Transverse colon (tissue), 4 donors: ENCODE results near the gene LSM3.

Experiments used
- EP300 ChIP-seq: sonication (generic); formaldehyde crosslinking; IDR thresholded peaks from one replicate; pipeline ENCODE4 v1.6.1; 2017; ENCODE audit warnings: antibody characterized with exemption, low read depth
- POLR2A ChIP-seq: fragments of 450-650 bp; IDR thresholded peaks from one replicate; pipeline ENCODE4 v1.6.1; 2016; ENCODE audit warnings: antibody characterized with exemption, mild to moderate bottlenecking, moderate library complexity
- POLR2AphosphoS5 ChIP-seq, 3 donors: sonication (generic); formaldehyde crosslinking; IDR thresholded peaks; one replicate each; pipeline ENCODE4 v1.6.1; 2016; ENCODE audit warnings: antibody characterized with exemption in 3 of 3
- TF ChIP-seq, protein P1 (sequence below), 5 experiments: fragments of 200-600 bp in 3 of 5; fragments of 450-650 bp in 2 of 5; sonication (generic) in 3 of 5; IDR thresholded peaks; 1 replicate in 2 of 5; 2 replicates in 3 of 5; pipeline ENCODE4 v1.5.1; 2016 to 2017; ENCODE audit warnings: antibody characterized with exemption in 5 of 5, inconsistent platforms in 3 of 5, mild to moderate bottlenecking in 2 of 5, moderate library complexity in 1 of 5

- TF ChIP-seq, protein P1, sequence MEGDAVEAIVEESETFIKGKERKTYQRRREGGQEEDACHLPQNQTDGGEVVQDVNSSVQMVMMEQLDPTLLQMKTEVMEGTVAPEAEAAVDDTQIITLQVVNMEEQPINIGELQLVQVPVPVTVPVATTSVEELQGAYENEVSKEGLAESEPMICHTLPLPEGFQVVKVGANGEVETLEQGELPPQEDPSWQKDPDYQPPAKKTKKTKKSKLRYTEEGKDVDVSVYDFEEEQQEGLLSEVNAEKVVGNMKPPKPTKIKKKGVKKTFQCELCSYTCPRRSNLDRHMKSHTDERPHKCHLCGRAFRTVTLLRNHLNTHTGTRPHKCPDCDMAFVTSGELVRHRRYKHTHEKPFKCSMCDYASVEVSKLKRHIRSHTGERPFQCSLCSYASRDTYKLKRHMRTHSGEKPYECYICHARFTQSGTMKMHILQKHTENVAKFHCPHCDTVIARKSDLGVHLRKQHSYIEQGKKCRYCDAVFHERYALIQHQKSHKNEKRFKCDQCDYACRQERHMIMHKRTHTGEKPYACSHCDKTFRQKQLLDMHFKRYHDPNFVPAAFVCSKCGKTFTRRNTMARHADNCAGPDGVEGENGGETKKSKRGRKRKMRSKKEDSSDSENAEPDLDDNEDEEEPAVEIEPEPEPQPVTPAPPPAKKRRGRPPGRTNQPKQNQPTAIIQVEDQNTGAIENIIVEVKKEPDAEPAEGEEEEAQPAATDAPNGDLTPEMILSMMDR (IDR thresholded peaks at IDR 0.05) = no peak
- TF ChIP-seq POLR2A = no peak
- no peak for TF ChIP-seq EP300
- no peak for TF ChIP-seq POLR2AphosphoS5 (IDR thresholded peaks at IDR 0.05)
Observed at GRCh38 chr3:14230729-14231128, 52.1 kb downstream of the LSM3 start.
